Mucosa of stomach (tissue), 1 donor: ENCODE results near the gene CFL2.
A peak's percentile ranks its signal among the peaks of the same experiment; 100 is the strongest.
"Not testable (repeated sequence)": the region's sequence is repeated elsewhere in the genome, so short reads cannot be mapped to it uniquely, and the experiment has no call there.

ENCODE experiments used
- H3K27me3 ChIP-seq: one replicate; pipeline ENCODE4 v1.7.0; 2013; ENCODE audit warnings: mild to moderate bottlenecking, low read length; ENCODE audit not compliant: control insufficient read depth, insufficient read depth
- H3K36me3 ChIP-seq: one replicate; pipeline ENCODE4 v1.7.0; 2013; ENCODE audit warnings: low read length; ENCODE audit not compliant: control insufficient read depth, insufficient read depth
- H3K4me1 ChIP-seq: one replicate; pipeline ENCODE4 v1.7.0; 2013; ENCODE audit warnings: mild to moderate bottlenecking, low read length; ENCODE audit not compliant: control insufficient read depth, insufficient read depth
- H3K4me3 ChIP-seq: one replicate; pipeline ENCODE4 v1.7.0; 2013; ENCODE audit warnings: low read length
- H3K9ac ChIP-seq: one replicate; pipeline ENCODE4 v1.7.0; 2013; ENCODE audit warnings: mild to moderate bottlenecking, low read length, moderate library complexity
- H3K9me3 ChIP-seq: one replicate; pipeline ENCODE4 v1.7.0; 2013; ENCODE audit warnings: mild to moderate bottlenecking, low read length, moderate library complexity; ENCODE audit not compliant: control insufficient read depth
- donor health status: Pancreatic carcinoma.

Gene CFL2

GRCh38 chr14:34707722-34708121 lies 6.7 kb downstream of the CFL2 start:
- Histone ChIP-seq H3K9ac (no peak overlapping the region), H3K36me3 (no peaks in the 10 kb centered on the region), H3K4me1 (no peaks in the 10 kb centered on the region), H3K4me3 (no peak overlapping the region), H3K9me3 (no peaks in the 10 kb centered on the region), H3K27me3 (no peaks in the 10 kb centered on the region)

- Histone ChIP-seq H3K9me3 (no peaks in the 10 kb centered on the region), H3K9ac (no peak overlapping the region), H3K27me3 (no peaks in the 10 kb centered on the region), H3K4me1 (no peaks in the 10 kb centered on the region), H3K36me3 (no peaks in the 10 kb centered on the region), H3K4me3 (no peak overlapping the region)
These were observed 12.6 kb downstream of the CFL2 start for GRCh38 chr14:34701808-34702207.

GRCh38 chr14:34700622-34701130 lies 13.7 kb downstream of the CFL2 start:
- Histone ChIP-seq H3K9me3 (no peaks in the 10 kb centered on the region), H3K27me3 (no peaks in the 10 kb centered on the region), H3K9ac (no peak overlapping the region), H3K36me3 (no peaks in the 10 kb centered on the region), H3K4me3 (no peak overlapping the region), H3K4me1 (no peaks in the 10 kb centered on the region)

- Histone ChIP-seq H3K9me3 (no peaks in the 10 kb centered on the region), H3K36me3 (no peaks in the 10 kb centered on the region), H3K9ac (no peak overlapping the region), H3K27me3 (no peaks in the 10 kb centered on the region), H3K4me1 (no peaks in the 10 kb centered on the region), H3K4me3 (no peak overlapping the region)
These were observed 14.3 kb downstream of the CFL2 start for GRCh38 chr14:34699873-34700621.

GRCh38 chr14:34694216-34694615 lies 20.2 kb downstream of the CFL2 start:
- H3K4me1 ChIP-seq, H3K9me3 ChIP-seq, H3K4me3 ChIP-seq, H3K9ac ChIP-seq, H3K27me3 ChIP-seq, H3K36me3 ChIP-seq: not testable (repeated sequence)

- peak overlapping the region; percentile 20 for H3K4me3 ChIP-seq
- H3K9me3 ChIP-seq, result no peaks in the 10 kb centered on the region
- H3K4me1 ChIP-seq, result no peaks in the 10 kb centered on the region
- H3K27me3 ChIP-seq, result no peaks in the 10 kb centered on the region
- H3K36me3 ChIP-seq, result no peaks in the 10 kb centered on the region
- H3K9ac ChIP-seq, result peak overlapping the region; percentile 22
These were observed 21.0 kb downstream of the CFL2 start for GRCh38 chr14:34693228-34693939.

GRCh38 chr14:34692898-34693227 lies 21.5 kb downstream of the CFL2 start:
- H3K4me3 ChIP-seq, result peak overlapping the region; percentile 20
- no peak overlapping the region for H3K9ac ChIP-seq
- no peaks in the 10 kb centered on the region for H3K36me3 ChIP-seq
- no peaks in the 10 kb centered on the region for H3K27me3 ChIP-seq
- no peaks in the 10 kb centered on the region for H3K9me3 ChIP-seq
- no peaks in the 10 kb centered on the region for H3K4me1 ChIP-seq

- Histone ChIP-seq H3K9ac (no peak overlapping the region), H3K4me1 (no peaks in the 10 kb centered on the region), H3K36me3 (no peaks in the 10 kb centered on the region), H3K4me3 (no peak overlapping the region), H3K9me3 (no peaks in the 10 kb centered on the region), H3K27me3 (no peaks in the 10 kb centered on the region)
These were observed 22.0 kb downstream of the CFL2 start for GRCh38 chr14:34692348-34692747.

- Histone ChIP-seq H3K9ac (no peak overlapping the region), H3K4me3 (no peak overlapping the region), H3K9me3 (no peaks in the 10 kb centered on the region), H3K27me3 (no peaks in the 10 kb centered on the region), H3K36me3 (no peaks in the 10 kb centered on the region), H3K4me1 (no peaks in the 10 kb centered on the region)
These were observed 23.2 kb downstream of the CFL2 start for GRCh38 chr14:34691206-34691605.

GRCh38 chr14:34688470-34689206 lies 25.8 kb downstream of the CFL2 start:
- peaks cover 4% of the 10 kb centered on the region for H3K27me3 ChIP-seq
- H3K4me1 ChIP-seq, result no peaks in the 10 kb centered on the region
- H3K36me3 ChIP-seq, result no peaks in the 10 kb centered on the region
- no peak overlapping the region for H3K9ac ChIP-seq
- no peaks in the 10 kb centered on the region for H3K9me3 ChIP-seq
- no peak overlapping the region for H3K4me3 ChIP-seq

- no peak overlapping the region for H3K9ac ChIP-seq
- H3K27me3 ChIP-seq, result peaks cover 4% of the 10 kb centered on the region
- H3K4me3 ChIP-seq, result no peak overlapping the region
- H3K4me1 ChIP-seq, result no peaks in the 10 kb centered on the region
- no peaks in the 10 kb centered on the region for H3K36me3 ChIP-seq
- no peaks in the 10 kb centered on the region for H3K9me3 ChIP-seq
These were observed 28.5 kb downstream of the CFL2 start for GRCh38 chr14:34685819-34686428.

GRCh38 chr14:34684578-34684977 lies 29.8 kb downstream of the CFL2 start:
- Histone ChIP-seq H3K4me3 (no peak overlapping the region), H3K36me3 (no peaks in the 10 kb centered on the region), H3K27me3 (peaks cover 4% of the 10 kb centered on the region), H3K9ac (no peak overlapping the region), H3K4me1 (no peaks in the 10 kb centered on the region), H3K9me3 (no peaks in the 10 kb centered on the region)
